Panc1 (cell line): ENCODE results near the gene BOD1.

ENCODE experiments used
- CTCF ChIP-seq: fragments of 450-650 bp; IDR thresholded peaks from 2 replicates; pipeline ENCODE4 v1.5.1; 2017; ENCODE audit warnings: mild to moderate bottlenecking
- TCF7L2 ChIP-seq: IDR thresholded peaks from 2 replicates; pipeline ENCODE4 v1.6.1; 2011; ENCODE audit warnings: mild to moderate bottlenecking, low read depth, low read length, inconsistent platforms

GRCh38 chr5:173582216-173583111, 34.0 kb downstream of the BOD1 start:
- TF ChIP-seq CTCF, result no peak
- no peak for TF ChIP-seq TCF7L2
